Middle frontal gyrus (tissue), 1 donor: ENCODE data around the gene STYXL2.

ENCODE experiments used
- DNase-seq: peaks from one replicate; pipeline ENCODE4 v3.0.0-alpha.2; 2015; ENCODE audit warnings: low spot score; ENCODE audit errors: extremely low spot score

Gene STYXL2

GRCh38 chr1:167135281-167135840 lies 41.5 kb downstream of the STYXL2 start:
- DNase-seq, result no peak

GRCh38 chr1:167136191-167136614 lies 42.3 kb downstream of the STYXL2 start:
- no peak for DNase-seq

GRCh38 chr1:167136806-167137205 lies 42.9 kb downstream of the STYXL2 start:
- no peak for DNase-seq

- DNase-seq, result no peak
These were observed 43.5 kb downstream of the STYXL2 start for GRCh38 chr1:167137332-167137781.

- DNase-seq, result no peak
These were observed 44.1 kb downstream of the STYXL2 start for GRCh38 chr1:167137793-167138510.

GRCh38 chr1:167138703-167139102 lies 44.8 kb downstream of the STYXL2 start:
- DNase-seq, result no peak

GRCh38 chr1:167141963-167142362 lies 48.1 kb downstream of the STYXL2 start:
- DNase-seq, result no peak
